Large intestine (tissue), 3 donors: ENCODE data around the gene UBE2Z. TPM values are rescaled to one million over a fixed set of nuclear protein-coding genes. Genes with fewer than 3 reads are reported as not detected.
A peak's percentile ranks its signal among the peaks of the same experiment; 100 is the strongest.

ENCODE experiments used
- DNase-seq, 2 donors: peaks; one replicate each; pipeline versions ENCODE4 v3.0.0 to v3.0.0-alpha.2; 2013
- H3K27ac ChIP-seq: one replicate; pipeline ENCODE4 v1.5.1; 2013; ENCODE audit warnings: low read length
- H3K27me3 ChIP-seq: 2 replicates; pipeline ENCODE4 v1.6.1; 2013; ENCODE audit warnings: low read length; ENCODE audit not compliant: control insufficient read depth, insufficient read depth
- H3K36me3 ChIP-seq: 2 replicates; pipeline ENCODE4 v1.6.1; 2013; ENCODE audit warnings: low read length; ENCODE audit not compliant: control insufficient read depth, insufficient read depth
- H3K4me1 ChIP-seq: one replicate; pipeline ENCODE4 v1.6.1; 2013; ENCODE audit warnings: low read length; ENCODE audit not compliant: control insufficient read depth, insufficient read depth
- H3K4me3 ChIP-seq: one replicate; pipeline ENCODE4 v1.5.1; 2013; ENCODE audit warnings: low read length
- H3K9me3 ChIP-seq: one replicate; pipeline ENCODE4 v1.6.1; 2013; ENCODE audit warnings: mild to moderate bottlenecking, low read depth, low read length, moderate library complexity; ENCODE audit not compliant: control insufficient read depth
- WGBS: methylation state at CpG from one replicate; pipeline ENCODE4 v1.1.5; 2013; ENCODE audit warnings: low lambda C conversion rate; ENCODE audit not compliant: insufficient coverage; 5-methylcytosine and 5-hydroxymethylcytosine counted together
- polyA plus RNA-seq: library from polyadenylated mRNA; unstranded; fragments of 120-200 nt; gene quantifications from one replicate; pipeline ENCODE4 v1.2.1, GENCODE V29; 2013

UBE2Z gene
- polyA plus RNA-seq, 1 donor = 75.5 TPM

- no CpG with 5 or more reads among the region's 1 CpG for WGBS
- H3K4me1 ChIP-seq = peaks cover 50% of the 10 kb centered on the region
- peak in 1 of 2 donors; percentile 65 for DNase-seq
Observed at GRCh38 chr17:48873209-48873608, 35.0 kb upstream of the UBE2Z start.

GRCh38 chr17:48873696-48874443 is 34.3 kb upstream of the UBE2Z start:
- no peaks in the 10 kb centered on the region for H3K27me3 ChIP-seq
- H3K4me1 ChIP-seq = peaks cover 49% of the 10 kb centered on the region
- no peak for DNase-seq
- no peaks in the 10 kb centered on the region for H3K36me3 ChIP-seq
- H3K9me3 ChIP-seq = no peaks in the 10 kb centered on the region
- H3K4me3 ChIP-seq = no peak overlapping the region
- WGBS = 59% methylated on average over 3 of the region's 5 CpGs
- H3K27ac ChIP-seq = peak overlapping the region; percentile 81

More at GRCh38 chr17:48873209-48873608, 35.0 kb upstream of the UBE2Z start:
- Histone ChIP-seq H3K9me3 (no peaks in the 10 kb centered on the region), H3K27me3 (no peaks in the 10 kb centered on the region), H3K27ac (peak overlapping the region; percentile 81), H3K4me3 (no peak overlapping the region), H3K36me3 (no peaks in the 10 kb centered on the region)

GRCh38 chr17:48878920-48879898 is 29.0 kb upstream of the UBE2Z start:
- Histone ChIP-seq H3K4me1 (no peaks in the 10 kb centered on the region), H3K27ac (no peak overlapping the region), H3K36me3 (no peaks in the 10 kb centered on the region), H3K4me3 (no peak overlapping the region), H3K9me3 (no peaks in the 10 kb centered on the region), H3K27me3 (no peaks in the 10 kb centered on the region)
- peak; percentile 54 to 55 for DNase-seq
- WGBS = no CpG with 5 or more reads among the region's 12 CpGs

GRCh38 chr17:48882272-48882671 is 25.9 kb upstream of the UBE2Z start:
- no peaks in the 10 kb centered on the region for H3K4me1 ChIP-seq
- no peak overlapping the region for H3K27ac ChIP-seq
- H3K4me3 ChIP-seq = no peak overlapping the region
- no peak for DNase-seq
- no peaks in the 10 kb centered on the region for H3K27me3 ChIP-seq
- no peaks in the 10 kb centered on the region for H3K36me3 ChIP-seq
- no CpG with 5 or more reads among the region's 2 CpGs for WGBS
- H3K9me3 ChIP-seq = no peaks in the 10 kb centered on the region

- Histone ChIP-seq H3K4me3 (no peak overlapping the region), H3K27me3 (no peaks in the 10 kb centered on the region), H3K27ac (no peak overlapping the region), H3K36me3 (no peaks in the 10 kb centered on the region), H3K9me3 (no peaks in the 10 kb centered on the region), H3K4me1 (no peaks in the 10 kb centered on the region)
- DNase-seq = no peak
- WGBS = no CpG with 5 or more reads among the region's 10 CpGs
Observed at GRCh38 chr17:48883171-48883570, 25.0 kb upstream of the UBE2Z start.

- Histone ChIP-seq H3K4me1 (peaks cover 14% of the 10 kb centered on the region), H3K9me3 (no peaks in the 10 kb centered on the region), H3K36me3 (peaks cover 8% of the 10 kb centered on the region), H3K27ac (no peak overlapping the region), H3K27me3 (no peaks in the 10 kb centered on the region), H3K4me3 (no peak overlapping the region)
- WGBS = no CpG with 5 or more reads among the region's 2 CpGs
- no peak for DNase-seq
Observed at GRCh38 chr17:48890086-48890485, 18.1 kb upstream of the UBE2Z start.

GRCh38 chr17:48892940-48893645 is 15.1 kb upstream of the UBE2Z start:
- DNase-seq = no peak
- H3K4me3 ChIP-seq = peak overlapping the region; percentile 82
- H3K36me3 ChIP-seq = peaks cover 29% of the 10 kb centered on the region
- no peaks in the 10 kb centered on the region for H3K27me3 ChIP-seq
- 0% methylated on average over 1 of the region's 24 CpGs for WGBS
- no peaks in the 10 kb centered on the region for H3K9me3 ChIP-seq
- peaks cover 22% of the 10 kb centered on the region for H3K4me1 ChIP-seq
- H3K27ac ChIP-seq = peak overlapping the region; percentile 96

- Histone ChIP-seq H3K4me1 (peaks cover 22% of the 10 kb centered on the region), H3K4me3 (peak overlapping the region; percentile 82), H3K27ac (peak overlapping the region; percentile 96), H3K27me3 (no peaks in the 10 kb centered on the region), H3K9me3 (no peaks in the 10 kb centered on the region), H3K36me3 (peaks cover 32% of the 10 kb centered on the region)
- WGBS = no CpG with 5 or more reads among the region's 5 CpGs
- no peak for DNase-seq
Observed at GRCh38 chr17:48893646-48894508, 14.3 kb upstream of the UBE2Z start.

- H3K4me1 ChIP-seq = peaks cover 22% of the 10 kb centered on the region
- WGBS = no CpG with 5 or more reads among the region's 3 CpGs
- H3K27me3 ChIP-seq = no peaks in the 10 kb centered on the region
- peaks cover 32% of the 10 kb centered on the region for H3K36me3 ChIP-seq
- H3K9me3 ChIP-seq = no peaks in the 10 kb centered on the region
- H3K4me3 ChIP-seq = no peak overlapping the region
- DNase-seq = peak in 1 of 2 donors; percentile 73
- H3K27ac ChIP-seq = peak overlapping the region; percentile 37
Observed at GRCh38 chr17:48894886-48895285, 13.3 kb upstream of the UBE2Z start.
